Neuronal stem cell (in vitro differentiated cells): ENCODE data around the gene GPER1.

Experiments used
- DNase-seq: peaks from one replicate; pipeline ENCODE4 v3.0.0-alpha.2; 2013; ENCODE audit warnings: low spot score
- H2AFZ ChIP-seq: one replicate; pipeline ENCODE4 v1.6.1; 2013; ENCODE audit warnings: mild to moderate bottlenecking, low read length, inconsistent platforms
- H2AK5ac ChIP-seq: 2 replicates; pipeline ENCODE4 v1.6.1; 2013; ENCODE audit warnings: low read depth, mild to moderate bottlenecking, inconsistent platforms, low read length, moderate library complexity, mixed read lengths
- H2BK120ac ChIP-seq: 2 replicates; pipeline ENCODE4 v1.6.1; 2013; ENCODE audit warnings: low read depth, mild to moderate bottlenecking, inconsistent platforms, low read length, moderate library complexity, mixed read lengths
- H2BK12ac ChIP-seq: one replicate; pipeline ENCODE4 v1.6.1; 2013; ENCODE audit warnings: low read length, inconsistent platforms
- H2BK15ac ChIP-seq: 2 replicates; pipeline ENCODE4 v1.6.1; 2013; ENCODE audit warnings: mild to moderate bottlenecking, low read length, inconsistent platforms, mixed read lengths
- H2BK5ac ChIP-seq: one replicate; pipeline ENCODE4 v1.6.1; 2013; ENCODE audit warnings: inconsistent platforms, mild to moderate bottlenecking, low read length, moderate library complexity
- H3K14ac ChIP-seq: one replicate; pipeline ENCODE4 v1.6.1; 2013; ENCODE audit warnings: low read length, inconsistent platforms
- H3K18ac ChIP-seq: 2 replicates; pipeline ENCODE4 v1.6.1; 2013; ENCODE audit warnings: low read length, inconsistent platforms
- H3K23ac ChIP-seq: 2 replicates; pipeline ENCODE4 v1.6.1; 2013; ENCODE audit warnings: low read depth, mild to moderate bottlenecking, mixed read lengths, low read length, inconsistent platforms; ENCODE audit not compliant: poor library complexity
- H3K27ac ChIP-seq: replicated peaks from 3 replicates; pipeline ENCODE4 v1.5.1; 2013; ENCODE audit warnings: low read length, inconsistent platforms
- H3K27me3 ChIP-seq, 3 experiments: 2 replicates each; pipeline ENCODE4 v1.6.1; 2013; ENCODE audit warnings: low read length in 3 of 3, mild to moderate bottlenecking in 2 of 3, inconsistent platforms in 1 of 3, low read depth in 1 of 3, mixed read lengths in 1 of 3, moderate library complexity in 1 of 3; ENCODE audit not compliant: control insufficient read depth in 3 of 3, insufficient read depth in 3 of 3
- H3K36me3 ChIP-seq, 2 donors: replicated peaks in 1 of 2; 2 replicates each; pipeline ENCODE4 v1.6.1; 2013; ENCODE audit warnings: low read length in 2 of 2; ENCODE audit not compliant: control insufficient read depth in 2 of 2, insufficient read depth in 2 of 2
- H3K4ac ChIP-seq: 2 replicates; pipeline ENCODE4 v1.6.1; 2013; ENCODE audit warnings: inconsistent platforms, mild to moderate bottlenecking, low read length, moderate library complexity
- H3K4me1 ChIP-seq, 2 donors: 1 replicate in 1 of 2; 2 replicates in 1 of 2; pipeline ENCODE4 v1.6.1; 2013; ENCODE audit warnings: low read length in 2 of 2, low read depth in 1 of 2; ENCODE audit not compliant: control insufficient read depth in 2 of 2, insufficient read depth in 1 of 2
- H3K4me2 ChIP-seq: one replicate; pipeline ENCODE4 v1.6.1; 2013; ENCODE audit warnings: mild to moderate bottlenecking, low read length, inconsistent platforms; ENCODE audit not compliant: insufficient read depth, poor library complexity, severe bottlenecking
- H3K4me3 ChIP-seq, 2 donors: 2 replicates each; pipeline ENCODE4 v1.5.1; 2013; ENCODE audit warnings: low read length in 2 of 2, mild to moderate bottlenecking in 2 of 2, inconsistent platforms in 1 of 2, moderate library complexity in 1 of 2
- H3K79me1 ChIP-seq: one replicate; pipeline ENCODE4 v1.6.1; 2013; ENCODE audit warnings: low read depth, mild to moderate bottlenecking, inconsistent platforms, low read length, moderate library complexity
- H3K9ac ChIP-seq: one replicate; pipeline ENCODE4 v1.6.1; 2013; ENCODE audit warnings: mild to moderate bottlenecking, low read depth, low read length, inconsistent platforms; ENCODE audit not compliant: poor library complexity
- H3K9me3 ChIP-seq, 2 donors: replicated peaks in 1 of 2; 2 replicates each; pipeline versions ENCODE3 to v1.6.1; 2013; ENCODE audit warnings: low read length in 2 of 2, mild to moderate bottlenecking in 2 of 2, inconsistent platforms in 1 of 2, low read depth in 1 of 2, mixed read lengths in 1 of 2, moderate library complexity in 1 of 2; ENCODE audit not compliant: control insufficient read depth in 2 of 2, insufficient read depth in 1 of 2
- H4K8ac ChIP-seq: one replicate; pipeline ENCODE4 v1.6.1; 2013; ENCODE audit warnings: low read depth, mild to moderate bottlenecking, inconsistent platforms, low read length, moderate library complexity
- H4K91ac ChIP-seq: one replicate; pipeline ENCODE4 v1.6.1; 2013; ENCODE audit warnings: low read length, low read depth, mild to moderate bottlenecking, inconsistent platforms; ENCODE audit not compliant: poor library complexity
- WGBS, 2 donors: extraction: QIAGEN DNeasy Blood & Tissue Kit; methylation state at CpG; one replicate each; pipeline ENCODE4 v1.1.7; 2013; ENCODE audit warnings: missing lambda C conversion rate in 2 of 2, mixed read lengths in 1 of 2; ENCODE audit not compliant: insufficient read length in 2 of 2, insufficient replicate concordance in 1 of 2; ENCODE audit errors: extremely low coverage in 2 of 2; 5-methylcytosine and 5-hydroxymethylcytosine counted together

Gene GPER1

GRCh38 chr7:1081931-1082401, 5.9 kb upstream of the GPER1 start:
- peaks cover 23 to 35% of the 10 kb centered on the region in 2 donors for H3K4me1 ChIP-seq
- H3K9ac ChIP-seq: no peak overlapping the region
- no peak overlapping the region for H2AFZ ChIP-seq
- no peak overlapping the region for H3K14ac ChIP-seq
- DNase-seq: no peak
- peak overlapping the region; percentile 48 for H3K18ac ChIP-seq
- no peak overlapping the region for H4K8ac ChIP-seq
- no peaks in the 10 kb centered on the region for H3K27me3 ChIP-seq
- peaks cover 0 to 2% of the 10 kb centered on the region in 2 donors for H3K36me3 ChIP-seq
- peak overlapping the region; percentile 14 for H3K23ac ChIP-seq
- H3K9me3 ChIP-seq: no peaks in the 10 kb centered on the region
- no peak overlapping the region for H2BK15ac ChIP-seq
- no peak overlapping the region for H4K91ac ChIP-seq
- no peak overlapping the region for H3K4ac ChIP-seq
- H2AK5ac ChIP-seq: no peak overlapping the region
- no peak overlapping the region for H2BK120ac ChIP-seq
- no peak overlapping the region for H3K27ac ChIP-seq
- H2BK12ac ChIP-seq: no peak overlapping the region
- H3K4me2 ChIP-seq: no peak overlapping the region
- no CpG with 5 or more reads among the region's 31 CpGs for WGBS, 2 donors
- H3K79me1 ChIP-seq: peaks cover 4% of the 10 kb centered on the region
- no peak overlapping the region for H2BK5ac ChIP-seq
- H3K4me3 ChIP-seq: no peak overlapping the region

- no peak overlapping the region for H4K8ac ChIP-seq
- no peak overlapping the region for H3K27ac ChIP-seq
- no peak overlapping the region for H2BK120ac ChIP-seq
- no peak overlapping the region for H2AFZ ChIP-seq
- H3K23ac ChIP-seq: peak overlapping the region; percentile 75
- H4K91ac ChIP-seq: no peak overlapping the region
- H2AK5ac ChIP-seq: peak overlapping the region; percentile 38
- H2BK5ac ChIP-seq: peak overlapping the region; percentile 43
- H2BK15ac ChIP-seq: no peak overlapping the region
- H2BK12ac ChIP-seq: no peak overlapping the region
- H3K36me3 ChIP-seq: peaks cover 0 to 2% of the 10 kb centered on the region in 2 donors
- H3K79me1 ChIP-seq: peaks cover 4% of the 10 kb centered on the region
- no peak for DNase-seq
- peaks cover 27 to 42% of the 10 kb centered on the region in 2 donors for H3K4me1 ChIP-seq
- peak overlapping the region in 1 of 2 donors; percentile 58 for H3K4me3 ChIP-seq
- no peak overlapping the region for H3K4me2 ChIP-seq
- H3K27me3 ChIP-seq: peaks cover 0 to 1% (median 0%) of the 10 kb centered on the region in 3 experiments
- no peaks in the 10 kb centered on the region for H3K9me3 ChIP-seq
- H3K9ac ChIP-seq: peak overlapping the region; percentile 51
- WGBS, 2 donors: no CpG with 5 or more reads among the region's 45 CpGs
- no peak overlapping the region for H3K4ac ChIP-seq
- H3K18ac ChIP-seq: no peak overlapping the region
- H3K14ac ChIP-seq: no peak overlapping the region
Observed at GRCh38 chr7:1083729-1084657, 3.9 kb upstream of the GPER1 start.

GRCh38 chr7:1085266-1085665, 2.6 kb upstream of the GPER1 start:
- Histone ChIP-seq H2BK120ac (no peak overlapping the region), H3K9me3 (no peaks in the 10 kb centered on the region), H2BK15ac (no peak overlapping the region), H3K9ac (peak overlapping the region; percentile 7), H3K23ac (no peak overlapping the region), H3K14ac (no peak overlapping the region), H2AK5ac (no peak overlapping the region), H3K4me1 (peaks cover 22 to 38% of the 10 kb centered on the region in 2 donors), H4K8ac (no peak overlapping the region), H3K4me3 (no peak overlapping the region), H2BK5ac (no peak overlapping the region), H3K27me3 (peaks cover 0 to 1% (median 0%) of the 10 kb centered on the region in 3 experiments), H3K36me3 (peaks cover 0 to 2% of the 10 kb centered on the region in 2 donors), H3K4ac (no peak overlapping the region), H2BK12ac (no peak overlapping the region), H3K4me2 (no peak overlapping the region), H4K91ac (no peak overlapping the region), H3K27ac (no peak overlapping the region), H3K79me1 (peaks cover 4% of the 10 kb centered on the region), H2AFZ (no peak overlapping the region), H3K18ac (no peak overlapping the region)
- no peak for DNase-seq
- WGBS, 2 donors: no CpG with 5 or more reads among the region's 10 CpGs

- Histone ChIP-seq H3K36me3 (peaks cover 0 to 2% of the 10 kb centered on the region in 2 donors), H2BK5ac (no peak overlapping the region), H3K4me1 (peaks cover 15 to 31% of the 10 kb centered on the region in 2 donors), H2BK15ac (no peak overlapping the region), H3K18ac (no peak overlapping the region), H3K27ac (no peak overlapping the region), H2BK12ac (no peak overlapping the region), H3K27me3 (peaks cover 0 to 1% (median 0%) of the 10 kb centered on the region in 3 experiments), H2AK5ac (peak overlapping the region; percentile 90), H2AFZ (no peak overlapping the region), H3K9me3 (no peaks in the 10 kb centered on the region), H3K4me3 (no peak overlapping the region), H3K9ac (no peak overlapping the region), H3K23ac (no peak overlapping the region), H3K14ac (no peak overlapping the region), H3K79me1 (peaks cover 4% of the 10 kb centered on the region), H2BK120ac (no peak overlapping the region), H4K91ac (no peak overlapping the region), H3K4ac (no peak overlapping the region), H3K4me2 (no peak overlapping the region), H4K8ac (no peak overlapping the region)
- no CpG with 5 or more reads among the region's 11 CpGs for WGBS, 2 donors
- no peak for DNase-seq
Observed at GRCh38 chr7:1085910-1086421, 1.9 kb upstream of the GPER1 start.
